CD14-positive monocyte (primary cell): ENCODE data around the gene OSBPL8. TPM values are rescaled to one million over a fixed set of nuclear protein-coding genes. Genes with fewer than 3 reads are reported as not detected.

ENCODE experiments used
- DNase-seq, 3 donors: peaks; one replicate each; pipeline ENCODE4 v3.0.0-alpha.2; 2011 to 2022
- H2AFZ ChIP-seq: 2 replicates; pipeline ENCODE4 v1.6.0; 2012; ENCODE audit warnings: mild to moderate bottlenecking, low read depth, low read length, inconsistent platforms; ENCODE audit not compliant: insufficient read depth, poor library complexity, severe bottlenecking
- H3K27ac ChIP-seq, 2 donors: 1 replicate in 1 of 2; 2 replicates in 1 of 2; pipeline ENCODE4 v1.5.1; 2012 to 2013; ENCODE audit warnings: low read length in 2 of 2, control low read depth in 1 of 2, inconsistent platforms in 1 of 2, low read depth in 1 of 2, mild to moderate bottlenecking in 1 of 2
- H3K27me3 ChIP-seq, 2 donors: one replicate each; pipeline versions ENCODE4 v1.6.0 to v1.6.1; 2011 to 2013; ENCODE audit warnings: low read length in 2 of 2; ENCODE audit not compliant: control insufficient read depth in 2 of 2, insufficient read depth in 2 of 2
- H3K36me3 ChIP-seq, 2 donors: replicated peaks in 1 of 2; 1 replicate in 1 of 2; 2 replicates in 1 of 2; pipeline versions ENCODE4 v1.5.1 to v1.6.1; 2012 to 2013; ENCODE audit warnings: low read length in 2 of 2, control low read depth in 1 of 2, inconsistent platforms in 1 of 2, mild to moderate bottlenecking in 1 of 2; ENCODE audit not compliant: insufficient read depth in 2 of 2, control insufficient read depth in 1 of 2
- H3K4me1 ChIP-seq, 2 donors: 1 replicate in 1 of 2; 2 replicates in 1 of 2; pipeline versions ENCODE4 v1.5.1 to v1.6.1; 2012 to 2013; ENCODE audit warnings: low read length in 2 of 2, control low read depth in 1 of 2, inconsistent platforms in 1 of 2, mild to moderate bottlenecking in 1 of 2, moderate library complexity in 1 of 2; ENCODE audit not compliant: insufficient read depth in 2 of 2, control insufficient read depth in 1 of 2
- H3K4me2 ChIP-seq: replicated peaks from 2 replicates; pipeline ENCODE3; 2012; ENCODE audit warnings: low read length, moderate library complexity, mild to moderate bottlenecking; ENCODE audit not compliant: poor library complexity, severe bottlenecking; ENCODE audit errors: extremely low read depth
- H3K4me3 ChIP-seq, 3 experiments: fragments of 200-600 bp in 1 of 3; sonication (generic) in 1 of 3; replicated peaks in 1 of 3; 1 replicate in 2 of 3; 2 replicates in 1 of 3; pipeline ENCODE4 v1.5.1; 2011 to 2013; ENCODE audit warnings: low read length in 3 of 3, mild to moderate bottlenecking in 3 of 3, control low read depth in 2 of 3, low read depth in 2 of 3, inconsistent platforms in 1 of 3, moderate library complexity in 1 of 3
- H3K79me2 ChIP-seq: 2 replicates; pipeline ENCODE4 v1.6.0; 2012; ENCODE audit warnings: mild to moderate bottlenecking, control low read depth, inconsistent platforms, low read length, moderate library complexity; ENCODE audit not compliant: insufficient read depth
- H3K9ac ChIP-seq: 2 replicates; pipeline ENCODE4 v1.6.0; 2017; ENCODE audit warnings: low read length, mild to moderate bottlenecking; ENCODE audit not compliant: insufficient read depth, poor library complexity, severe bottlenecking
- H3K9me3 ChIP-seq, 2 donors: replicated peaks in 1 of 2; 1 replicate in 1 of 2; 2 replicates in 1 of 2; pipeline versions ENCODE4 v1.5.1 to v1.6.1; 2012 to 2013; ENCODE audit warnings: low read length in 2 of 2, control low read depth in 1 of 2; ENCODE audit not compliant: control insufficient read depth in 1 of 2, insufficient read depth in 1 of 2
- H4K20me1 ChIP-seq: 2 replicates; pipeline ENCODE4 v1.6.0; 2012; ENCODE audit warnings: mild to moderate bottlenecking, low read length, control low read depth, moderate library complexity; ENCODE audit not compliant: insufficient read depth
- H3K27ac Mint-ChIP-seq, 7 donors: one replicate each; pipeline ENCODE4 v1.8.0; 2020; ENCODE audit warnings: mild to moderate bottlenecking in 7 of 7, mixed read lengths in 7 of 7, moderate library complexity in 6 of 7, inconsistent platforms in 2 of 7
- H3K27me3 Mint-ChIP-seq, 3 donors: one replicate each; pipeline ENCODE4 v1.8.0; 2021 to 2022; ENCODE audit warnings: low read depth in 3 of 3, mild to moderate bottlenecking in 3 of 3, mixed read lengths in 3 of 3, moderate library complexity in 3 of 3, inconsistent platforms in 1 of 3
- H3K36me3 Mint-ChIP-seq, 2 donors: one replicate each; pipeline ENCODE4 v1.8.0; 2020; ENCODE audit warnings: mixed read lengths in 2 of 2, inconsistent platforms in 1 of 2, mild to moderate bottlenecking in 1 of 2
- H3K4me1 Mint-ChIP-seq: one replicate; pipeline ENCODE4 v1.8.0; 2020; ENCODE audit warnings: mild to moderate bottlenecking, mixed read lengths
- H3K4me3 Mint-ChIP-seq, 2 donors: one replicate each; pipeline ENCODE4 v1.8.0; 2020; ENCODE audit warnings: mild to moderate bottlenecking in 2 of 2, mixed read lengths in 2 of 2, moderate library complexity in 1 of 2
- H3K9me3 Mint-ChIP-seq, 7 donors: one replicate each; pipeline ENCODE4 v1.8.0; 2020 to 2022; ENCODE audit warnings: mixed read lengths in 7 of 7, mild to moderate bottlenecking in 6 of 7, moderate library complexity in 6 of 7, inconsistent platforms in 2 of 7
- WGBS: methylation state at CpG from one replicate; pipeline ENCODE4 v1.1.5; 2013; ENCODE audit warnings: missing lambda C conversion rate; ENCODE audit not compliant: insufficient coverage; 5-methylcytosine and 5-hydroxymethylcytosine counted together
- intact Hi-C, 2 donors: fragments of 100-400 bp; cut with micrococcal nuclease; formaldehyde crosslinking; loops; one replicate each; pipeline versions ENCODE4 v1.15.0 to v1.15.1; 2023
- polyA plus RNA-seq, 3 donors: library from polyadenylated mRNA; depleted of rRNA in 1 of 3; unstranded in 2 of 3; stranded (reverse) in 1 of 3; fragments of 300-500 nt in 2 of 3; fragments of >200 nt in 1 of 3; fragmentation: Illumina TruSeq in 2 of 3; gene quantifications; 1 replicate in 2 of 3; 2 replicates in 1 of 3; pipeline ENCODE4 v1.2.3, GENCODE V29; 2012 to 2021
- TF ChIP-seq, protein P1 (sequence below): fragments of 200-600 bp; IDR thresholded peaks from one replicate; pipeline ENCODE4 v1.8.0; 2022; ENCODE audit warnings: antibody characterized with exemption, mild to moderate bottlenecking

OSBPL8 gene
- polyA plus RNA-seq, 3 donors, result 25.3 to 167 (median 147) TPM

DNA sequence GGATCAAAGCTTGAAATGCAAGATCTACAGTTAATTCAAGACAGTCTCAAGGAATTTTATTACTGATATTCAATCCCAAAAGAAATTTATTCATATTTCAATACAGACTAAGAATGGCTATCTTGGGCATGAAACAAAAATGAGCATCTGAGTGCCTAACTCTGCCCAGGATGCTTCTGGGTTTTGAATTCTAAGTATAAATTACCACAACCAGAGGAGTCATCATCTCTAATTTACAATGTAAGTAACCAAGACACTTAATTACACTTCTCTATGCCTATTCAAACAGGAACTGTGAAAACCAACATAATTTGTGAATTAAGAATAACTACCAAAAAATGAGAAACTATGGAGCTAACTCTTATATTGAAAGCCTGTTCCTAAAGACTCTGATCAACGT is 14.1 kb downstream of the OSBPL8 start:
- Histone ChIP-seq H3K4me3 (no peak overlapping the region), H3K79me2 (peaks cover 100% of the 10 kb centered on the region), H3K36me3 (no peaks in the 10 kb centered on the region), H4K20me1 (peaks cover 100% of the 10 kb centered on the region), H3K27ac (no peak overlapping the region), H2AFZ (no peak overlapping the region), H3K4me1 (peaks cover 12 to 21% of the 10 kb centered on the region in 2 donors), H3K9ac (no peak overlapping the region), H3K4me2 (no peak overlapping the region), H3K27me3 (no peaks in the 10 kb centered on the region), H3K9me3 (no peaks in the 10 kb centered on the region)
- TF ChIP-seq, protein P1, sequence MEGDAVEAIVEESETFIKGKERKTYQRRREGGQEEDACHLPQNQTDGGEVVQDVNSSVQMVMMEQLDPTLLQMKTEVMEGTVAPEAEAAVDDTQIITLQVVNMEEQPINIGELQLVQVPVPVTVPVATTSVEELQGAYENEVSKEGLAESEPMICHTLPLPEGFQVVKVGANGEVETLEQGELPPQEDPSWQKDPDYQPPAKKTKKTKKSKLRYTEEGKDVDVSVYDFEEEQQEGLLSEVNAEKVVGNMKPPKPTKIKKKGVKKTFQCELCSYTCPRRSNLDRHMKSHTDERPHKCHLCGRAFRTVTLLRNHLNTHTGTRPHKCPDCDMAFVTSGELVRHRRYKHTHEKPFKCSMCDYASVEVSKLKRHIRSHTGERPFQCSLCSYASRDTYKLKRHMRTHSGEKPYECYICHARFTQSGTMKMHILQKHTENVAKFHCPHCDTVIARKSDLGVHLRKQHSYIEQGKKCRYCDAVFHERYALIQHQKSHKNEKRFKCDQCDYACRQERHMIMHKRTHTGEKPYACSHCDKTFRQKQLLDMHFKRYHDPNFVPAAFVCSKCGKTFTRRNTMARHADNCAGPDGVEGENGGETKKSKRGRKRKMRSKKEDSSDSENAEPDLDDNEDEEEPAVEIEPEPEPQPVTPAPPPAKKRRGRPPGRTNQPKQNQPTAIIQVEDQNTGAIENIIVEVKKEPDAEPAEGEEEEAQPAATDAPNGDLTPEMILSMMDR, result no peak
- H3K9me3 Mint-ChIP-seq, result no peaks in the 10 kb centered on the region
- intact Hi-C loops, result no loop called here
- DNase-seq, result no peak
- H3K27me3 Mint-ChIP-seq, result no peaks in the 10 kb centered on the region
- no CpG with 5 or more reads among the region's 1 CpG for WGBS
- H3K4me3 Mint-ChIP-seq, result no peak overlapping the region
- H3K27ac Mint-ChIP-seq, result no peak overlapping the region
- peaks cover 5 to 7% of the 10 kb centered on the region in 2 donors for H3K36me3 Mint-ChIP-seq
- peaks cover 47% of the 10 kb centered on the region for H3K4me1 Mint-ChIP-seq

DNA sequence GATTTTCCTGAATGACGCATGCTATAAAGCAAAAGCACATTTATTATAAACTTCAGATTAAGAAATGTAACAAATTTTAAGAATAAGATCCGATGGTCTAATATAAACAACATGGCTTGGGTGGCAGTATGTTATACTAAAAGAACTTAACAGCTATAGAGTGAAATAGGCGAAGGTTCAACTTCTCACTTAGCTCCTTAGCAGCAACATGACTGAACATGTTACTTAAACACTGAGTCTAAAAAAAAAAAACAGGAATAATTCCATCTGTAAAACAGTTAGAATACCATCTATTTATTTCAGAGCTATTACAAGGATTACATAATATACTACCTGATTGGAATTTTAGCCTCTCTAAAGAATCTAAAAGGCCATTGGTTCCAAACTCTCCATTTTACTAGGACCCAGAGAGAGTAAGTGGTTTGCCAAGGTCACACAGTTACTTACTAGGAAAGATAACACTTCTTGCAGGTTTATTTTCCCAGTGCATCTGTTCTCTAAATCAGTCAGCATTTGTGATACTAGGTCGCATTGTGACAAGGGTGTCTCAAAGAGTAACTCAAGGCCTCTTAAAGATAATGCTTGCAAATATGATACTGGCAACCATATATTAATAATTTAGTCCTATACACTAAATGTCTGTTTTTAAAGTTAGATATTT is 14.8 kb downstream of the OSBPL8 start:
- H4K20me1 ChIP-seq, result peaks cover 100% of the 10 kb centered on the region
- no peak for DNase-seq
- no peak overlapping the region for H3K27ac Mint-ChIP-seq
- WGBS, result 100% methylated on average over 1 of the region's 4 CpGs
- H3K9me3 ChIP-seq, result no peaks in the 10 kb centered on the region
- no peaks in the 10 kb centered on the region for H3K9me3 Mint-ChIP-seq
- H3K27ac ChIP-seq, result no peak overlapping the region
- no peaks in the 10 kb centered on the region for H3K27me3 Mint-ChIP-seq
- H3K9ac ChIP-seq, result no peak overlapping the region
- H3K4me1 Mint-ChIP-seq, result peaks cover 42% of the 10 kb centered on the region
- peaks cover 12 to 21% of the 10 kb centered on the region in 2 donors for H3K4me1 ChIP-seq
- H3K79me2 ChIP-seq, result peaks cover 100% of the 10 kb centered on the region
- no peak overlapping the region for H3K4me3 ChIP-seq
- no peak overlapping the region for H2AFZ ChIP-seq
- intact Hi-C loops, result no loop called here
- H3K4me2 ChIP-seq, result no peak overlapping the region
- no peaks in the 10 kb centered on the region for H3K36me3 ChIP-seq
- TF ChIP-seq, protein P1, result no peak
- peaks cover 3 to 5% of the 10 kb centered on the region in 2 donors for H3K36me3 Mint-ChIP-seq
- H3K4me3 Mint-ChIP-seq, result no peak overlapping the region
- no peaks in the 10 kb centered on the region for H3K27me3 ChIP-seq
